GM23338 (cell line): ENCODE measurements around the gene GRIA3. TPM values are rescaled to one million over a fixed set of nuclear protein-coding genes. Genes with fewer than 3 reads are reported as not detected.

Source experiments
- ATAC-seq: fragments of 200-7000 bp; cut with Tn5 transposase; 3 replicates; pipeline ENCODE4 v1.9.1; 2020
- DNase-seq: peaks from one replicate; pipeline ENCODE4 v3.0.0-alpha.2; 2015; ENCODE audit warnings: low spot score
- H2AFZ ChIP-seq: fragments of 200-600 bp; sonication (generic); 2 replicates; pipeline ENCODE4 v1.8.0; 2016; ENCODE audit warnings: antibody characterized with exemption, mild to moderate bottlenecking, moderate library complexity
- H3F3A ChIP-seq: fragments of 200-600 bp; sonication (generic); replicated peaks from 2 replicates; pipeline ENCODE4 v1.8.0; 2017; ENCODE audit warnings: antibody characterized with exemption, mixed run types, low read depth
- H3K27ac ChIP-seq: fragments of 200-600 bp; sonication (generic); 2 replicates; pipeline ENCODE4 v1.6.1; 2016; ENCODE audit warnings: low read depth
- H3K27me3 ChIP-seq: fragments of 200-600 bp; sonication (generic); 2 replicates; pipeline ENCODE4 v1.8.0; 2016; ENCODE audit warnings: mild to moderate bottlenecking, mixed run types, moderate library complexity; ENCODE audit not compliant: insufficient read depth
- H3K36me3 ChIP-seq: fragments of 200-600 bp; sonication (generic); 2 replicates; pipeline ENCODE4 v1.8.0; 2016; ENCODE audit warnings: mild to moderate bottlenecking; ENCODE audit not compliant: insufficient read depth
- H3K4me1 ChIP-seq: fragments of 200-600 bp; sonication (generic); 2 replicates; pipeline ENCODE4 v1.8.0; 2016; ENCODE audit warnings: mild to moderate bottlenecking, moderate library complexity; ENCODE audit not compliant: insufficient read depth
- H3K4me2 ChIP-seq: fragments of 200-600 bp; sonication (generic); 2 replicates; pipeline ENCODE4 v1.7.1; 2017; ENCODE audit warnings: mixed run types
- H3K4me3 ChIP-seq: fragments of 200-600 bp; sonication (generic); 2 replicates; pipeline ENCODE4 v1.6.1; 2016; ENCODE audit warnings: mixed run types
- H3K79me2 ChIP-seq: fragments of 200-600 bp; sonication (generic); replicated peaks from 2 replicates; pipeline ENCODE4 v1.8.0; 2017; ENCODE audit warnings: mild to moderate bottlenecking; ENCODE audit not compliant: insufficient read depth
- H3K9me2 ChIP-seq: fragments of 200-600 bp; sonication (generic); 2 replicates; pipeline ENCODE4 v1.8.0; 2017; ENCODE audit not compliant: insufficient read depth
- H4K20me1 ChIP-seq: fragments of 200-600 bp; sonication (generic); replicated peaks from 2 replicates; pipeline ENCODE4 v1.8.0; 2017; ENCODE audit warnings: mild to moderate bottlenecking; ENCODE audit not compliant: insufficient read depth
- H3K27ac Mint-ChIP-seq: 2 replicates; pipeline ENCODE4 v1.8.0; 2020; ENCODE audit warnings: inconsistent platforms, mild to moderate bottlenecking, moderate library complexity, mixed read lengths
- H3K27me3 Mint-ChIP-seq: 3 replicates; pipeline ENCODE4 v1.8.0; 2022; ENCODE audit warnings: low read depth, mild to moderate bottlenecking, moderate library complexity, mixed read lengths, inconsistent platforms; ENCODE audit not compliant: insufficient read depth, poor library complexity
- H3K36me3 Mint-ChIP-seq: 3 replicates; pipeline ENCODE4 v1.8.0; 2021; ENCODE audit warnings: low read depth, mild to moderate bottlenecking, inconsistent platforms, moderate library complexity, mixed read lengths
- H3K4me1 Mint-ChIP-seq: 3 replicates; pipeline ENCODE4 v1.8.0; 2020; ENCODE audit warnings: mild to moderate bottlenecking, inconsistent platforms, mixed read lengths
- H3K4me3 Mint-ChIP-seq: 3 replicates; pipeline ENCODE4 v1.8.0; 2021; ENCODE audit warnings: moderate library complexity, mild to moderate bottlenecking, inconsistent platforms, mixed read lengths
- H3K9me3 Mint-ChIP-seq: 3 replicates; pipeline ENCODE4 v1.8.0; 2020; ENCODE audit warnings: moderate library complexity, mild to moderate bottlenecking, inconsistent platforms, mixed read lengths
- NANOG ChIP-seq: IDR thresholded peaks from 2 replicates; pipeline ENCODE4 v1.6.1; 2016; ENCODE audit warnings: antibody characterized with exemption, borderline replicate concordance
- REST ChIP-seq: IDR thresholded peaks from one replicate; pipeline ENCODE4 v1.6.1; 2018; ENCODE audit warnings: antibody characterized with exemption; ENCODE audit not compliant: unreplicated experiment
- STAT1 ChIP-seq: IDR thresholded peaks from one replicate; pipeline ENCODE4 v1.6.1; 2016; ENCODE audit warnings: antibody characterized with exemption; ENCODE audit not compliant: unreplicated experiment
- ZNF331 ChIP-seq: fragments of 250-450 bp; sonication (Bioruptor Pico); IDR thresholded peaks from 2 replicates; pipeline ENCODE4 v1.5.0; 2020; ENCODE audit warnings: low read depth, mild to moderate bottlenecking, moderate library complexity
- ZNF462 ChIP-seq: fragments of 250-450 bp; sonication (Bioruptor Pico); IDR thresholded peaks from 2 replicates; pipeline ENCODE4 v1.5.0; 2020; ENCODE audit warnings: mild to moderate bottlenecking, moderate library complexity
- polyA plus RNA-seq: library from polyadenylated mRNA; unstranded; fragments of >200 nt; fragmentation: Nextera tagmentation; extraction: Ambion mirVana; gene quantifications from 2 replicates; pipeline ENCODE4 v1.2.1, GENCODE V29; 2016
- total RNA-seq: library from RNA; depleted of rRNA; stranded (reverse); fragments of >200 nt; shearing (Covaris generic); gene quantifications from 2 replicates; pipeline ENCODE4 v1.2.3, GENCODE V29; 2014

The GRIA3 gene
- total and polyA plus RNA-seq, 2 experiments from 2014 or later, result 2.7 to 5.6 TPM

- Histone ChIP-seq H3F3A (no peaks in the 10 kb centered on the region), H2AFZ (no peak overlapping the region), H3K9me2 (no peaks in the 10 kb centered on the region), H3K4me3 (no peak overlapping the region), H3K4me2 (peak overlapping the region; percentile 35; the same call in 1 of the 2 replicates), H3K4me1 (peaks cover 11% of the 10 kb centered on the region), H3K27ac (no peak overlapping the region), H3K36me3 (no peaks in the 10 kb centered on the region), H4K20me1 (no peaks in the 10 kb centered on the region), H3K27me3 (no peaks in the 10 kb centered on the region), H3K79me2 (no peaks in the 10 kb centered on the region)
- Mint-ChIP-seq H3K9me3 (no peaks in the 10 kb centered on the region), H3K27ac (no peak overlapping the region), H3K4me3 (no peak overlapping the region), H3K27me3 (no peaks in the 10 kb centered on the region), H3K36me3 (no peaks in the 10 kb centered on the region), H3K4me1 (peaks cover 11% of the 10 kb centered on the region)
- DNase-seq, result no peak
- no peak for TF ChIP-seq NANOG
- TF ChIP-seq ZNF331, result no peak
- no peak for TF ChIP-seq ZNF462 (CRISPR knock-in tag)
- TF ChIP-seq REST, result no peak
- no peak for TF ChIP-seq STAT1
- ATAC-seq, result no peak
These were observed 284.4 kb downstream of the GRIA3 start for GRCh38 chrX:123468481-123468880.
